PC-9 (cell line): ENCODE data around the gene NACC2.

Source experiments
- CTCF ChIP-seq: fragments of 200-600 bp; sonication (generic); conservative IDR thresholded peaks from 2 replicates; pipeline ENCODE4 v1.6.1; 2017; ENCODE audit warnings: mixed run types, antibody characterized with exemption, mild to moderate bottlenecking, moderate library complexity
- EZH2 ChIP-seq: fragments of 200-600 bp; sonication (generic); IDR thresholded peaks from 2 replicates; pipeline ENCODE4 v1.8.0; 2017; ENCODE audit warnings: antibody characterized with exemption, low read depth

- TF ChIP-seq EZH2, result no peak
- no peak for TF ChIP-seq CTCF
These were observed 103.3 kb downstream of the NACC2 start for GRCh38 chr9:135991771-135992170.
